GM19372 (cell line): ENCODE data around the gene KCNJ9.
"Not testable (repeated sequence)": the region's sequence is repeated elsewhere in the genome, so short reads cannot be mapped to it uniquely, and the experiment has no call there.

Source experiments
- ATAC-seq: cut with Tn5 transposase; IDR thresholded peaks from one replicate; pipeline ENCODE4 v1.9.1; 2021; ENCODE audit warnings: mild to moderate bottlenecking, low read depth, moderate library complexity; ENCODE audit not compliant: unreplicated experiment

The KCNJ9 gene

GRCh38 chr1:160122978-160123495 is 41.7 kb downstream of the KCNJ9 start:
- no peak for ATAC-seq

GRCh38 chr1:160123726-160124125 is 42.4 kb downstream of the KCNJ9 start:
- ATAC-seq: no peak

GRCh38 chr1:160124705-160125478 is 43.6 kb downstream of the KCNJ9 start:
- ATAC-seq: no peak

GRCh38 chr1:160125746-160126145 is 44.4 kb downstream of the KCNJ9 start:
- ATAC-seq: no peak

- ATAC-seq: not testable (repeated sequence)
These were observed 45.0 kb downstream of the KCNJ9 start for GRCh38 chr1:160126342-160126741.

GRCh38 chr1:160127381-160127780 is 46.0 kb downstream of the KCNJ9 start:
- ATAC-seq: no peak

- ATAC-seq: no peak
These were observed 46.7 kb downstream of the KCNJ9 start for GRCh38 chr1:160127865-160128523.

GRCh38 chr1:160128636-160129035 is 47.3 kb downstream of the KCNJ9 start:
- no peak for ATAC-seq

GRCh38 chr1:160129046-160129445 is 47.7 kb downstream of the KCNJ9 start:
- ATAC-seq: no peak

GRCh38 chr1:160129558-160129957 is 48.2 kb downstream of the KCNJ9 start:
- ATAC-seq: no peak

- no peak for ATAC-seq
These were observed 48.6 kb downstream of the KCNJ9 start for GRCh38 chr1:160129966-160130365.

GRCh38 chr1:160130486-160130885 is 49.1 kb downstream of the KCNJ9 start:
- no peak for ATAC-seq

- no peak for ATAC-seq
These were observed 49.6 kb downstream of the KCNJ9 start for GRCh38 chr1:160130939-160131338.

GRCh38 chr1:160131803-160132565 is 50.6 kb downstream of the KCNJ9 start:
- no peak for ATAC-seq

GRCh38 chr1:160133990-160134770 is 52.8 kb downstream of the KCNJ9 start:
- ATAC-seq: no peak

- ATAC-seq: no peak
These were observed 53.6 kb downstream of the KCNJ9 start for GRCh38 chr1:160134791-160135572.

GRCh38 chr1:160136121-160136925 is 55.0 kb downstream of the KCNJ9 start:
- no peak for ATAC-seq

- no peak for ATAC-seq
These were observed 55.5 kb downstream of the KCNJ9 start for GRCh38 chr1:160136926-160137200.
